ENCODE data around the gene FLYWCH1. TPM values are rescaled to one million over a fixed set of nuclear protein-coding genes. Genes with fewer than 3 reads are reported as not detected.

FLYWCH1 gene
- total and polyA plus RNA-seq, 2 of the 8 experiments (the other 6 are each of a cell fraction or from before 2014, with no cell fraction given), result 12.4 to 23.5 TPM

- H3K9me3 ChIP-seq (ENCODE audit: insufficient read depth in 2 of 2, low read depth in 1 of 2, low read length in 1 of 2), result no peaks in the 10 kb centered on the region
- 3% methylated on average over 14 of the region's 31 CpGs; no CpG with 5 or more reads in 1 of the 2 experiments for WGBS, 2 experiments (ENCODE audit: extremely low coverage in 1 of 2, insufficient coverage in 1 of 2, insufficient read length in 1 of 2, insufficient replicate concordance in 2 of 2, low coverage in 1 of 2, low lambda C conversion rate in 2 of 2, missing lambda C conversion rate in 1 of 2)
- H3K9ac ChIP-seq (replicated peaks in 1 of 4; ENCODE audit: extremely low read depth in 1 of 4, low read depth in 3 of 4, low read length in 3 of 4), result peak overlapping the region; percentile 2 to 61 (median 40); a peak in 4 of 7 replicates
- FAIRE-seq (no peak), DNase-seq (ENCODE audit: low read depth in 1 of 2, low spot score in 2 of 2) (no peak)
- H2BK12ac ChIP-seq (ENCODE audit: low read depth, low read length), result no peak overlapping the region
- H4K91ac ChIP-seq (replicated peaks; ENCODE audit: insufficient read length, low read length), result no peak overlapping the region
- no peak overlapping the region for H2BK20ac ChIP-seq (ENCODE audit: low read length)
- H2BK15ac ChIP-seq (ENCODE audit: low read length), result no peak overlapping the region
- no peak overlapping the region for H3K4ac ChIP-seq (replicated peaks; ENCODE audit: insufficient read length, low read depth, low read length)
- no peak overlapping the region for H3K27ac ChIP-seq (ENCODE audit: low read depth, low read length)
- CTCF ChIA-PET (ENCODE audit: partially characterized antibody), result interaction anchor here (0.7 to 3.1 kb wide), 10 partner anchors 9 to 62 kb away, joined by 3 to 10 read pairs (median 4); no protein-coding TSS in a partner anchor
- no peak overlapping the region for H2BK120ac ChIP-seq (replicated peaks; ENCODE audit: low read depth, low read length)
- peak overlapping the region; percentile 83 to 90 for H3K4me2 ChIP-seq (ENCODE audit: insufficient read depth in 1 of 2, low read depth in 2 of 2, low read length in 2 of 2)
- no peaks in the 10 kb centered on the region for H3K79me1 ChIP-seq (ENCODE audit: low read depth, low read length)
- TF ChIP-seq ASH2L (IDR thresholded peaks at IDR 0.05; ENCODE audit: low read length) (peak; percentile 62), KDM4A (IDR thresholded peaks at IDR 0.05; ENCODE audit: low read depth, low read length, severe bottlenecking) (no peak), CBX8 (IDR thresholded peaks at IDR 0.05; ENCODE audit: borderline replicate concordance, low read depth, low read length) (no peak), RBBP5 (IDR thresholded peaks at IDR 0.05; ENCODE audit: borderline replicate concordance, low read depth, low read length) (0 out of 2 replicates have a peak, but pooled peaks have one; percentile 5), SP1 (IDR thresholded peaks at IDR 0.05; ENCODE audit: low read depth, low read length) (no peak)
- H3K27me3 ChIP-seq (replicated peaks in 1 of 4; ENCODE audit: control insufficient read depth in 3 of 4, extremely low read depth in 1 of 4, insufficient read depth in 3 of 4, low read length in 3 of 4), result no peaks in the 10 kb centered on the region; a peak in 1 of 7 replicates
- no peak overlapping the region for H2AFZ ChIP-seq (ENCODE audit: low read length)
- no peaks in the 10 kb centered on the region for H3K36me3 ChIP-seq (ENCODE audit: control insufficient read depth in 2 of 4, insufficient read depth in 4 of 4, low read length in 3 of 4)
- H3K14ac ChIP-seq (ENCODE audit: insufficient read length), result no peak overlapping the region
- peak overlapping the region; percentile 82; the same call in 1 of the 2 replicates for H4K8ac ChIP-seq (ENCODE audit: extremely low read depth, insufficient read depth, low read length)
- H3K4me1 ChIP-seq (replicated peaks in 1 of 4; ENCODE audit: control insufficient read depth in 3 of 4, insufficient read depth in 4 of 4, low read length in 3 of 4), result peaks cover 0 to 1% (median 0%) of the 10 kb centered on the region in 4 experiments; a peak in 3 of 7 replicates
- H3K23ac ChIP-seq (ENCODE audit: insufficient read length), result no peak overlapping the region
- no peaks in the 10 kb centered on the region for H3K79me2 ChIP-seq (ENCODE audit: control insufficient read depth in 1 of 2, insufficient read depth in 2 of 2, low read length in 2 of 2)
- H3K23me2 ChIP-seq (ENCODE audit: low read depth, low read length), result peaks cover 13% of the 10 kb centered on the region
- H4K20me1 ChIP-seq (replicated peaks in 1 of 2; ENCODE audit: control insufficient read depth in 1 of 2, insufficient read depth in 2 of 2, low read length in 2 of 2), result no peaks in the 10 kb centered on the region
- POLR2A ChIA-PET (ENCODE audit: partially characterized antibody), result interaction anchor here (0.5 to 3.1 kb wide), 10 partner anchors 9 to 126 kb away, joined by 3 to 11 read pairs (median 6); partner anchors contain the start of gene PRSS22
- no peak overlapping the region for H4K5ac ChIP-seq (ENCODE audit: insufficient read length, low read depth, low read length)
- H3K56ac ChIP-seq (replicated peaks; ENCODE audit: insufficient read length, low read depth, low read length), result no peak overlapping the region
- H2AK5ac ChIP-seq (ENCODE audit: low read depth, low read length), result no peak overlapping the region
- peak overlapping the region; percentile 81 to 89 (median 84) for H3K4me3 ChIP-seq (ENCODE audit: extremely low read depth in 1 of 4, insufficient read depth in 2 of 4, low read depth in 3 of 4, low read length in 4 of 4)
- no peak overlapping the region for H3K18ac ChIP-seq (ENCODE audit: extremely low read depth, low read length)
- H2BK5ac ChIP-seq (ENCODE audit: low read depth, low read length), result peak overlapping the region; percentile 60; the same call in 1 of the 2 replicates
Measured at GRCh38 chr16:2883458-2883908, 28.2 kb upstream of the FLYWCH1 start.

Measured in H1 (cell line).